ENCODE measurements around the gene CSNK2A3. TPM values are rescaled to one million over a fixed set of nuclear protein-coding genes. Genes with fewer than 3 reads are reported as not detected.

Gene CSNK2A3
- total and polyA plus RNA-seq, 2 of the 13 experiments (the other 11 are each of a cell fraction or from before 2014, with no cell fraction given) = 1.7 to 3.5 TPM

- Histone ChIP-seq H3K27me3 (ENCODE audit: control insufficient read depth in 1 of 2, insufficient read depth in 2 of 2, low read length in 2 of 2) (no peaks in the 10 kb centered on the region; a peak in 1 of 5 replicates), H3K27ac (ENCODE audit: extremely low read length, insufficient read depth, low read length) (no peak overlapping the region), H3K4me3 (replicated peaks in 1 of 3; ENCODE audit: insufficient read depth in 1 of 3, low read depth in 2 of 3, low read length in 3 of 3) (no peak overlapping the region), H3K79me2 (ENCODE audit: insufficient read depth, low read length) (no peaks in the 10 kb centered on the region), H3K36me3 (replicated peaks in 1 of 2; ENCODE audit: control insufficient read depth in 1 of 2, insufficient read depth in 2 of 2, low read length in 2 of 2) (no peaks in the 10 kb centered on the region), H3K9me3 (ENCODE audit: low read length) (no peaks in the 10 kb centered on the region), H3K4me1 (ENCODE audit: insufficient read depth, low read length) (no peaks in the 10 kb centered on the region), H3K4me2 (ENCODE audit: low read depth, low read length) (no peak overlapping the region), H3K9ac (ENCODE audit: insufficient read depth, low read depth, low read length) (no peak overlapping the region), H2AFZ (ENCODE audit: low read length) (no peak overlapping the region), H4K20me1 (ENCODE audit: insufficient read depth, low read length) (no peaks in the 10 kb centered on the region; the same call in 1 of the 2 replicates)
- intact Hi-C loops (cut with micrococcal nuclease; ENCODE audit: unreplicated experiment) (no loop called here), in situ Hi-C loops (cut with HindIII; ENCODE audit: extremely low pct_ligation_motif_present, low pct_unique_long_range_greater_than_20kb) (no loop called here)
- WGBS (ENCODE audit: low lambda C conversion rate) = 22% methylated on average over 2 of the region's 2 CpGs
- ATAC-seq (no peak), DNase-seq (ENCODE audit: low spot score) (no peak), FAIRE-seq (no peak)
- POLR2A ChIA-PET = no interaction called here
- no TSS peak for BruUV-seq (replicated peaks)
- no peak for TF ChIP-seq ZFP91 (CRISPR knock-in tag; IDR thresholded peaks at IDR 0.05; ENCODE audit: borderline replicate concordance)
- TF ChIP-seq KDM4B (CRISPR knock-in tag; IDR thresholded peaks at IDR 0.05) = no peak
- no peak for TF ChIP-seq ZFP36L2 (CRISPR knock-in tag; IDR thresholded peaks at IDR 0.05)
- CTCF ChIA-PET (ENCODE audit: low intra/inter-chr PET ratio, low total read pairs) = no interaction called here
Observed at GRCh38 chr11:11383995-11384394, 30.9 kb upstream of the CSNK2A3 start.

GRCh38 chr11:11382858-11383532 lies 29.9 kb upstream of the CSNK2A3 start:
- BruUV-seq (replicated peaks) = no TSS peak
- Histone ChIP-seq H3K4me2 (ENCODE audit: low read depth, low read length) (no peak overlapping the region), H3K4me1 (ENCODE audit: insufficient read depth, low read length) (no peaks in the 10 kb centered on the region), H3K9me3 (ENCODE audit: low read length) (no peaks in the 10 kb centered on the region), H3K79me2 (ENCODE audit: insufficient read depth, low read length) (no peaks in the 10 kb centered on the region), H3K4me3 (replicated peaks in 1 of 3; ENCODE audit: insufficient read depth in 1 of 3, low read depth in 2 of 3, low read length in 3 of 3) (no peak overlapping the region), H4K20me1 (ENCODE audit: insufficient read depth, low read length) (no peaks in the 10 kb centered on the region; the same call in 1 of the 2 replicates), H3K36me3 (replicated peaks in 1 of 2; ENCODE audit: control insufficient read depth in 1 of 2, insufficient read depth in 2 of 2, low read length in 2 of 2) (no peaks in the 10 kb centered on the region), H3K27me3 (ENCODE audit: control insufficient read depth in 1 of 2, insufficient read depth in 2 of 2, low read length in 2 of 2) (no peaks in the 10 kb centered on the region), H3K9ac (ENCODE audit: insufficient read depth, low read depth, low read length) (no peak overlapping the region), H2AFZ (ENCODE audit: low read length) (no peak overlapping the region), H3K27ac (ENCODE audit: extremely low read length, insufficient read depth, low read length) (no peak overlapping the region)
- POLR2A ChIA-PET = no interaction called here
- CTCF ChIA-PET (ENCODE audit: low intra/inter-chr PET ratio, low total read pairs) = no interaction called here
- intact Hi-C loops (cut with micrococcal nuclease; ENCODE audit: unreplicated experiment) (no loop called here), in situ Hi-C loops (cut with HindIII; ENCODE audit: extremely low pct_ligation_motif_present, low pct_unique_long_range_greater_than_20kb) (no loop called here)
- FAIRE-seq (no peak), ATAC-seq (no peak), DNase-seq (ENCODE audit: low spot score) (no peak)
- 24% methylated on average over 7 of the region's 7 CpGs for WGBS (ENCODE audit: low lambda C conversion rate)
- no peak for TF ChIP-seq POLR2A (IDR thresholded peaks at IDR 0.05; ENCODE audit: insufficient read depth in 1 of 2, low read depth in 2 of 2, low read length in 2 of 2)
- TF ChIP-seq PHF20 (CRISPR knock-in tag; IDR thresholded peaks at IDR 0.05) = no peak
- TF ChIP-seq MAF1 (CRISPR knock-in tag; IDR thresholded peaks at IDR 0.05; ENCODE audit: borderline replicate concordance) = no peak
- no peak for TF ChIP-seq ZNF205 (CRISPR knock-in tag; IDR thresholded peaks at IDR 0.05)
- TF ChIP-seq NR3C1 (CRISPR knock-in tag; IDR thresholded peaks at IDR 0.05) = no peak
- TF ChIP-seq, protein P1, sequence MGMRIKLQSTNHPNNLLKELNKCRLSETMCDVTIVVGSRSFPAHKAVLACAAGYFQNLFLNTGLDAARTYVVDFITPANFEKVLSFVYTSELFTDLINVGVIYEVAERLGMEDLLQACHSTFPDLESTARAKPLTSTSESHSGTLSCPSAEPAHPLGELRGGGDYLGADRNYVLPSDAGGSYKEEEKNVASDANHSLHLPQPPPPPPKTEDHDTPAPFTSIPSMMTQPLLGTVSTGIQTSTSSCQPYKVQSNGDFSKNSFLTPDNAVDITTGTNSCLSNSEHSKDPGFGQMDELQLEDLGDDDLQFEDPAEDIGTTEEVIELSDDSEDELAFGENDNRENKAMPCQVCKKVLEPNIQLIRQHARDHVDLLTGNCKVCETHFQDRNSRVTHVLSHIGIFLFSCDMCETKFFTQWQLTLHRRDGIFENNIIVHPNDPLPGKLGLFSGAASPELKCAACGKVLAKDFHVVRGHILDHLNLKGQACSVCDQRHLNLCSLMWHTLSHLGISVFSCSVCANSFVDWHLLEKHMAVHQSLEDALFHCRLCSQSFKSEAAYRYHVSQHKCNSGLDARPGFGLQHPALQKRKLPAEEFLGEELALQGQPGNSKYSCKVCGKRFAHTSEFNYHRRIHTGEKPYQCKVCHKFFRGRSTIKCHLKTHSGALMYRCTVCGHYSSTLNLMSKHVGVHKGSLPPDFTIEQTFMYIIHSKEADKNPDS (CRISPR knock-in tag; IDR thresholded peaks at IDR 0.05) = no peak
- no peak for TF ChIP-seq CREB1 (IDR thresholded peaks at IDR 0.05)
- no peak for TF ChIP-seq CREB1 (CRISPR knock-in tag; IDR thresholded peaks at IDR 0.05)
- no peak for TF ChIP-seq AGO1 (IDR thresholded peaks at IDR 0.05; ENCODE audit: low read depth, low read length, poor library complexity, severe bottlenecking)

All from HepG2 (cell line).